Measurements from ENCODE around the gene IDI2. TPM values are rescaled to one million over a fixed set of nuclear protein-coding genes. Genes with fewer than 3 reads are reported as not detected.

The IDI2 gene
- total and polyA plus RNA-seq, 2 of the 13 experiments (the other 11 are each of a cell fraction or from before 2014, with no cell fraction given): not detected

GRCh38 chr10:1050554-1050953 lies 24.9 kb upstream of the IDI2 start (continued):
- TF ChIP-seq MLX (CRISPR knock-in tag; IDR thresholded peaks at IDR 0.05) (no peak), NCOA2 (CRISPR knock-in tag; IDR thresholded peaks at IDR 0.05) (no peak), ARID4A (CRISPR knock-in tag; IDR thresholded peaks at IDR 0.05; ENCODE audit: borderline replicate concordance) (peak; percentile 55), ZBTB14 (CRISPR knock-in tag; IDR thresholded peaks at IDR 0.05) (no peak), SP140L (CRISPR knock-in tag; IDR thresholded peaks at IDR 0.05; ENCODE audit: borderline replicate concordance) (no peak), MTF1 (CRISPR knock-in tag; IDR thresholded peaks at IDR 0.05) (no peak), CBX1 (IDR thresholded peaks at IDR 0.05; ENCODE audit: low read depth) (no peak), MAX (IDR thresholded peaks at IDR 0.05) (peak; percentile 50), SMAD9 (CRISPR knock-in tag; IDR thresholded peaks at IDR 0.05) (no peak), HCFC1 (IDR thresholded peaks at IDR 0.05; ENCODE audit: low read depth, low read length) (no peak), DRAP1 (CRISPR knock-in tag; IDR thresholded peaks at IDR 0.05) (no peak), MNT (IDR thresholded peaks at IDR 0.05) (0 out of 2 replicates have a peak, but pooled peaks have one; percentile 13), BRCA1 (CRISPR knock-in tag; IDR thresholded peaks at IDR 0.05) (no peak), HHEX (CRISPR knock-in tag; IDR thresholded peaks at IDR 0.05) (no peak), PHF8 (CRISPR knock-in tag; IDR thresholded peaks at IDR 0.05) (no peak; the same call in 1 of the 2 replicates), ZNF431 (CRISPR knock-in tag; IDR thresholded peaks at IDR 0.05; ENCODE audit: borderline replicate concordance, low read depth) (no peak), ZIK1 (CRISPR knock-in tag; IDR thresholded peaks at IDR 0.05; ENCODE audit: borderline replicate concordance, low read depth) (no peak), REXO4 (CRISPR knock-in tag; IDR thresholded peaks at IDR 0.05; ENCODE audit: borderline replicate concordance) (no peak), ZNF337 (CRISPR knock-in tag; IDR thresholded peaks at IDR 0.05; ENCODE audit: borderline replicate concordance, low read depth) (no peak), CEBPG (CRISPR knock-in tag; IDR thresholded peaks at IDR 0.05) (peak; percentile 78), ZNF780A (CRISPR knock-in tag; IDR thresholded peaks at IDR 0.05) (no peak), ZBTB20 (CRISPR knock-in tag; IDR thresholded peaks at IDR 0.05; ENCODE audit: borderline replicate concordance, low read depth) (no peak), POLR2A (IDR thresholded peaks at IDR 0.05; ENCODE audit: insufficient read depth in 1 of 2, low read depth in 2 of 2, low read length in 2 of 2) (peak in 1 of 2 experiments; percentile 35; a peak in 1 of 4 replicates), BHLHE40 (IDR thresholded peaks at IDR 0.05; ENCODE audit: low read length) (peak; percentile 98), TBP (CRISPR knock-in tag; IDR thresholded peaks at IDR 0.05) (no peak), THAP11 (CRISPR knock-in tag; IDR thresholded peaks at IDR 0.05) (0 out of 2 replicates have a peak, but pooled peaks have one; percentile 13)
